ENCODE data around the gene RBM20.

RBM20 gene

DNA sequence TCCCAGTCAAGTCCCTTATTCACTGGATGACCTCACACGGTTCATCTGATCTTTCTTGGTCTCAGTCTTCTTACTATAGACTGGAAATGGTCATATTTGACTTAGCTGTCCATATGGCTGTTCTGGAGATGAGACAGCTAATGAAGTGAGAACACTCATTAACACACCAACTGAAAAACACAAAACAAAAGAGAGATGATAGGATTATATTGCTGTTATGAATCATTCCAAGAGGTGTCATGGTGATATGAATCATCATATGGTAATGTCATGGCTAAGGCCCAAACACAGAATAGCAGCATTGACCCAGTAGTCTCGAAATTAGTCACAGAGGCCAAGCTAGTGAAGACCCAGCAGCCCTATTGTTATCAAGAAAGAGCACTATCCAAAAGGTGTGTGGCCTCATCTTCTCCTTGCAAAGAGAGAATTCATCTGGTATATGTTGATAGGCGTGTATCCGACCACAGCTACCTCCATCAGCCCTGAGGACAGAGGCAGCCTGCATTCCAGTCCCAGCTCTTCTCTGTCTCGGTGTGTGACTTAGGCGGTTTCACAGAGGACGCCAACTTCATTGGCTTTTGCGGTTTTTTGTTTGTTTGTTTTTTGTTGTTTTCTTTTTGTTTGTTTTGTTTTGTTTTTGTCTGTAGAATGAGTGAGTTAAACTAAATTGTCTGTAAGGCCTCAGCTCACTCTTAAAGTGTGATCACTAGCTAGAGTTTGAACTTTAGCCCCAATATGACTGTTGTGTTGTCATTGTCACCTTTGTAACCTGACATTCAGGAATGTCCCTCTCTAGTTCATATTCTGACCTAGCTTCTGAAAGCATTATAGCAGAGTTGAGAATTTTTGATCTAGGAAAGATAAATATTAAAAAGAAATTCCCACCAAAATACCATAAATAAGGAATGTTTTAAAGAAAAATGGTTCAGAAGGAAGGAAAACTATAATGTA is 130.2 kb downstream of the RBM20 start:
- in situ Hi-C loops (cut with MboI; ENCODE audit: low pct_unique_long_range_greater_than_20kb, low sequenced_read_pairs, unreplicated experiment) = no loop called here
- DNase-seq (ENCODE audit: low spot score) = peak; percentile 84
- TF ChIP-seq, protein P1, sequence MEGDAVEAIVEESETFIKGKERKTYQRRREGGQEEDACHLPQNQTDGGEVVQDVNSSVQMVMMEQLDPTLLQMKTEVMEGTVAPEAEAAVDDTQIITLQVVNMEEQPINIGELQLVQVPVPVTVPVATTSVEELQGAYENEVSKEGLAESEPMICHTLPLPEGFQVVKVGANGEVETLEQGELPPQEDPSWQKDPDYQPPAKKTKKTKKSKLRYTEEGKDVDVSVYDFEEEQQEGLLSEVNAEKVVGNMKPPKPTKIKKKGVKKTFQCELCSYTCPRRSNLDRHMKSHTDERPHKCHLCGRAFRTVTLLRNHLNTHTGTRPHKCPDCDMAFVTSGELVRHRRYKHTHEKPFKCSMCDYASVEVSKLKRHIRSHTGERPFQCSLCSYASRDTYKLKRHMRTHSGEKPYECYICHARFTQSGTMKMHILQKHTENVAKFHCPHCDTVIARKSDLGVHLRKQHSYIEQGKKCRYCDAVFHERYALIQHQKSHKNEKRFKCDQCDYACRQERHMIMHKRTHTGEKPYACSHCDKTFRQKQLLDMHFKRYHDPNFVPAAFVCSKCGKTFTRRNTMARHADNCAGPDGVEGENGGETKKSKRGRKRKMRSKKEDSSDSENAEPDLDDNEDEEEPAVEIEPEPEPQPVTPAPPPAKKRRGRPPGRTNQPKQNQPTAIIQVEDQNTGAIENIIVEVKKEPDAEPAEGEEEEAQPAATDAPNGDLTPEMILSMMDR (IDR thresholded peaks at IDR 0.05; ENCODE audit: extremely low read depth, insufficient read depth, missing control alignments) = no peak

DNA sequence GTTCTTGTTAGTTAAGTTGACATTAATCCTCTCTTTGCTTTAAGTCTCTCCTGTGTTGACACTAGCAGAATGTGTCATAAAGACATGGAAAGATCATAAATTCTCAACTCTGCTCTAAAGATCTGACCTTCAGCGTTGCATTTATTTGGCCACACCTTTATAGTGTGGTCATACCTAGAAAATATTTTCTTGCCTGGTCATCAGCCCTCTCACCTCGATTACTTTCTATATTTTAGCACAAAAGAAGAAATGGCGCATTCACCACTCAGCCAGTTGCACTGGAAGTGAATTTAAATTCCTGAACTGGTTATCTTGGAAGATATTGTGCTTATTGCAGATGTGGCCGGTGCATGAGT is 130.9 kb downstream of the RBM20 start:
- in situ Hi-C loops (cut with MboI; ENCODE audit: low pct_unique_long_range_greater_than_20kb, low sequenced_read_pairs, unreplicated experiment) = no loop called here
- no peak for DNase-seq (ENCODE audit: low spot score)
- TF ChIP-seq, protein P1 (IDR thresholded peaks at IDR 0.05; ENCODE audit: extremely low read depth, insufficient read depth, missing control alignments) = no peak

DNA sequence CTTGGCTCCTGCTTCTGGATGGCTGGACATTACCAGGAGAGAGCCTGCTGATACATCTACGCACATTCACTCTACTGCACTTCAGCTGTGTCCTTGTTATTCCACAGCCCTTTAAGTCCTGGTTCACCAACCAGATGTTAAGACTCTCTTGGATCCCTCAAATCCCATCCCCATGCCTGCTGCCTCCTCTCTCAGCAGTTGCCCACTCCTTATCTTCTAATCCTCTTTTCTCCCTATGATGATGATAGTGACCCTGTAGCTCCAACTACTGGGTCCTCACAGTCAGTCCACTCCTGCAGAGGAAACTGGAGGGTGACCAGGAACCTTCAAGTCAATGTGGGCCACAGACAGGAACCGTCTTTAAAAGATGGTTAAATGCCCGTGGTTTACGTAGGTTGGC is 131.3 kb downstream of the RBM20 start:
- in situ Hi-C loops (cut with MboI; ENCODE audit: low pct_unique_long_range_greater_than_20kb, low sequenced_read_pairs, unreplicated experiment) = no loop called here
- TF ChIP-seq, protein P1 (IDR thresholded peaks at IDR 0.05; ENCODE audit: extremely low read depth, insufficient read depth, missing control alignments) = no peak
- DNase-seq (ENCODE audit: low spot score) = no peak

DNA sequence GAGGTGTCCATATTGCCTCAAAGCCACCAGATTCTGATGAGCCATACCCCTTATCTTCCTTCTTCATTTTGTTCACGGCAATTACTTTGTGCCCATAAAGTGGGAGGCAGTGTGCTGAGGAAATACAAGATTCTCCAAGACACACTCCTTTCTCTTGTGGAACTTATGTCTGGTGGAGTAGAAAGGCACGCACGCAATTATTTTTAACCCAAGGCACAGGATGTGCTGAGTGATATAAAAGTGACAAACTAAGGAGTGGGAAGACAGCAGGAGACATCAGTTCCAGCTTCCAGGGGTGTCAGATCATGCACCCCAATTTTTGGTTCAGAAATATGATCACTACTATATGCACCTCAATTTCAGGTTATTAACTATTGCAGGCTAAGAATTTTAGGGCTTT is 132.9 kb downstream of the RBM20 start:
- in situ Hi-C loops (cut with MboI; ENCODE audit: low pct_unique_long_range_greater_than_20kb, low sequenced_read_pairs, unreplicated experiment) = no loop called here
- no peak for DNase-seq (ENCODE audit: low spot score)
- TF ChIP-seq, protein P1 (IDR thresholded peaks at IDR 0.05; ENCODE audit: extremely low read depth, insufficient read depth, missing control alignments) = no peak

DNA sequence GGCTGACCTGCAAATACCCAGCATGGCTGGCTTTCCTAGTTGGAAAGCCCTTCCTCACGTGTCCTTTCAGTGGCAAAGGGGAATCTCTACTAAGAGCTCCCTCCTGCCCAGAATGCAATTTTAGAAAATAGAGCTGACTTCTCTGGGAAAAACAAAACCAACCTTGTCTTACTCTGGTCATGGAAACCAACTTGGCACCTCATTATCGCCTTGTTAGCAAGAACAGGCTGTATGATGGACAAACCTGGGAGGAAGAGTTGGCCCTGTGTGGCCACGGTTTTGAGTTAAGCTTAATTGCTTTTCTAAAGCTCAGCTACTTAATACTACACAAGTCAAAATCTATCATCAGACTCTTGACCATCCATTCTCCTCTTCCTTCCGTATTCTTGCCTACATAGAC is 133.5 kb downstream of the RBM20 start:
- DNase-seq (ENCODE audit: low spot score) = no peak
- in situ Hi-C loops (cut with MboI; ENCODE audit: low pct_unique_long_range_greater_than_20kb, low sequenced_read_pairs, unreplicated experiment) = no loop called here
- TF ChIP-seq, protein P1 (IDR thresholded peaks at IDR 0.05; ENCODE audit: extremely low read depth, insufficient read depth, missing control alignments) = no peak

DNA sequence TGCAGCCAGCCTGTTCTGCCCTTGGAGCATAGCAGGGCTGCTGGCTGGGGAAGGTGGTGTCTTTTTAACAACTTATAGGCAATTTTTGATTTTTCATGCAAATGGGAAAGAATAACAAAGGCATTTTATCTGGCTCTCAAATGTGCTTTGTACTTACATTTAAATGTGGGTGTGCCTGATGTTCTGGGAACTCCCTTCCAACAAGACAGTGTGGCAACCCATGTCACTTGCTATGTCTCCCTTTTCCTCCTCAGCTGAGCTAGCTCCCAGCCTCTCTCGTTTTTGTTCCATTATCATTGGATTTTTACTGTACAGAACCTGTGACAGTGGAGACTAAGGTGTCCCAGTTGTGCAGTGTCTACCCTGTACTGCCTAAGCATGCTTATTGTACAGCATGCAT is 134.1 kb downstream of the RBM20 start:
- no peak for DNase-seq (ENCODE audit: low spot score)
- TF ChIP-seq, protein P1 (IDR thresholded peaks at IDR 0.05; ENCODE audit: extremely low read depth, insufficient read depth, missing control alignments) = no peak
- in situ Hi-C loops (cut with MboI; ENCODE audit: low pct_unique_long_range_greater_than_20kb, low sequenced_read_pairs, unreplicated experiment) = no loop called here
